HepG2 (cell line): ENCODE measurements around the gene ZNF831. TPM values are rescaled to one million over a fixed set of nuclear protein-coding genes. Genes with fewer than 3 reads are reported as not detected.

Source experiments
- ATAC-seq: fragments of 200-7000 bp; cut with Tn5 transposase; 3 replicates; pipeline ENCODE4 v1.9.1; 2020; ENCODE audit warnings: mild to moderate bottlenecking, moderate library complexity
- BruUV-seq: library from RNA; stranded (reverse); fragments of 400-500 nt; replicated peaks from 2 replicates; lab custom pipeline; 2021; lab: Mats Ljungman, UMichigan
- CTCF ChIA-PET: fragments of 300-600 bp; formaldehyde crosslinking; extraction: SDS; loops from one replicate; lab custom pipeline; 2021; ENCODE audit warnings: low total read pairs, inconsistent platforms, low intra/inter-chr PET ratio; lab: Yijun Ruan, JAX
- POLR2A ChIA-PET: fragments of 350-600 bp; sonication (Branson Sonifier 250); formaldehyde crosslinking; loops from one replicate; lab custom pipeline; 2020; ENCODE audit warnings: antibody characterized with exemption, inconsistent platforms; lab: Yijun Ruan, JAX
- DNase-seq: peaks from one replicate; pipeline ENCODE4 v3.0.0-alpha.2; 2015; ENCODE audit warnings: low spot score
- FAIRE-seq: peaks from 3 replicates; lab custom pipeline; 2011; peaks lifted over from hg19 to GRCh38; lab: Jason Lieb, UNC
- H2AFZ ChIP-seq: one replicate; pipeline ENCODE4 v1.6.1; 2011; ENCODE audit warnings: low read length, inconsistent platforms
- H3K27ac ChIP-seq: fragments of 300-600 bp; 3 replicates; pipeline ENCODE4 v1.8.0; 2011; ENCODE audit warnings: mixed run types, mild to moderate bottlenecking, mixed read lengths, low read length, inconsistent platforms; ENCODE audit not compliant: insufficient read depth; ENCODE audit errors: extremely low read length
- H3K27me3 ChIP-seq, 2 experiments: fragments of 200-600 bp in 1 of 2; 2 replicates in 1 of 2; 3 replicates in 1 of 2; pipeline versions ENCODE4 v1.6.0 to v1.8.0; 2011; ENCODE audit warnings: low read length in 2 of 2, mild to moderate bottlenecking in 2 of 2, moderate library complexity in 2 of 2, inconsistent platforms in 1 of 2; ENCODE audit not compliant: insufficient read depth in 2 of 2, control insufficient read depth in 1 of 2
- H3K36me3 ChIP-seq, 2 experiments: fragments of 200-600 bp in 1 of 2; replicated peaks in 1 of 2; 2 replicates in 1 of 2; 3 replicates in 1 of 2; pipeline versions ENCODE4 v1.5.1 to v1.8.0; 2011; ENCODE audit warnings: low read length in 2 of 2, inconsistent platforms in 1 of 2; ENCODE audit not compliant: insufficient read depth in 2 of 2, control insufficient read depth in 1 of 2
- H3K4me1 ChIP-seq: 2 replicates; pipeline ENCODE4 v1.5.1; 2012; ENCODE audit warnings: low read length, inconsistent platforms; ENCODE audit not compliant: insufficient read depth
- H3K4me2 ChIP-seq: 2 replicates; pipeline ENCODE4 v1.6.0; 2011; ENCODE audit warnings: low read depth, low read length, inconsistent platforms
- H3K4me3 ChIP-seq, 3 experiments: fragments of 200-600 bp in 1 of 3; sonication (generic), shearing (Covaris generic) in 1 of 3; replicated peaks in 1 of 3; 2 replicates each; pipeline ENCODE4 v1.5.1; 2011 to 2016; ENCODE audit warnings: low read length in 3 of 3, inconsistent platforms in 2 of 3, low read depth in 2 of 3, mild to moderate bottlenecking in 2 of 3, control low read depth in 1 of 3, mixed read lengths in 1 of 3; ENCODE audit not compliant: insufficient read depth in 1 of 3
- H3K79me2 ChIP-seq: one replicate; pipeline ENCODE4 v1.6.1; 2011; ENCODE audit warnings: low read length, inconsistent platforms; ENCODE audit not compliant: insufficient read depth
- H3K9ac ChIP-seq: 2 replicates; pipeline ENCODE4 v1.6.0; 2011; ENCODE audit warnings: mild to moderate bottlenecking, low read depth, low read length, inconsistent platforms; ENCODE audit not compliant: insufficient read depth
- H3K9me3 ChIP-seq: 2 replicates; pipeline ENCODE4 v1.5.1; 2012; ENCODE audit warnings: mild to moderate bottlenecking, low read length
- H4K20me1 ChIP-seq: 2 replicates; pipeline ENCODE4 v1.6.0; 2011; ENCODE audit warnings: inconsistent platforms, mild to moderate bottlenecking, low read length, moderate library complexity; ENCODE audit not compliant: insufficient read depth
- FOXM1 ChIP-seq: sonication (generic); formaldehyde crosslinking; IDR thresholded peaks from 2 replicates; pipeline ENCODE4 v1.5.0; 2020; ENCODE audit warnings: missing genetic modification reagents
- MNT ChIP-seq: fragments of 450-650 bp; IDR thresholded peaks from 2 replicates; pipeline ENCODE4 v1.6.1; 2016
- NRL ChIP-seq: sonication (generic); formaldehyde crosslinking; IDR thresholded peaks from 2 replicates; pipeline ENCODE4 v1.5.0; 2020; ENCODE audit warnings: missing genetic modification reagents, mild to moderate bottlenecking, moderate library complexity, borderline replicate concordance
- SKI ChIP-seq: fragments of 450-650 bp; IDR thresholded peaks from one replicate; pipeline ENCODE4 v1.6.1; 2018; ENCODE audit warnings: mild to moderate bottlenecking; ENCODE audit not compliant: partially characterized antibody
- TRIM24 ChIP-seq: sonication (generic); formaldehyde crosslinking; IDR thresholded peaks from 2 replicates; pipeline ENCODE4 v1.8.0; 2022; ENCODE audit warnings: mild to moderate bottlenecking, missing genetic modification reagents
- ZBTB7B ChIP-seq: sonication (generic); formaldehyde crosslinking; IDR thresholded peaks from 2 replicates; pipeline ENCODE4 v1.4.0; 2020; ENCODE audit warnings: missing genetic modification reagents
- ZNF256 ChIP-seq: sonication (generic); formaldehyde crosslinking; conservative IDR thresholded peaks from 2 replicates; pipeline ENCODE4 v1.4.0; 2020; ENCODE audit warnings: missing genetic modification reagents
- ZNF446 ChIP-seq: sonication (generic); formaldehyde crosslinking; IDR thresholded peaks from 2 replicates; pipeline ENCODE4 v1.5.0; 2020; ENCODE audit warnings: mild to moderate bottlenecking, missing genetic modification reagents
- ZSCAN25 ChIP-seq: sonication (generic); formaldehyde crosslinking; IDR thresholded peaks from 2 replicates; pipeline ENCODE4 v1.8.0; 2022; ENCODE audit warnings: mild to moderate bottlenecking, missing genetic modification reagents
- WGBS: methylation state at CpG from one replicate; pipeline ENCODE4 v1.1.6; 2017; ENCODE audit warnings: low lambda C conversion rate; 5-methylcytosine and 5-hydroxymethylcytosine counted together
- in situ Hi-C: cut with HindIII; loops from 2 replicates; pipeline ENCODE4 v1.10.0; 2017; ENCODE audit warnings: low pct_unique_long_range_greater_than_20kb; ENCODE audit not compliant: extremely low pct_ligation_motif_present
- intact Hi-C: fragments of 100-400 bp; cut with micrococcal nuclease; formaldehyde crosslinking; loops from one replicate; pipeline ENCODE4 v1.10.0; 2022; ENCODE audit not compliant: unreplicated experiment
- polyA plus RNA-seq, 8 experiments: library from polyadenylated mRNA; depleted of rRNA in 3 of 8; stranded (reverse) in 7 of 8; unstranded in 1 of 8; fragments of >200 nt; fragmentation: Illumina TruSeq in 4 of 8; extraction: Trizol in 4 of 8; gene quantifications; 2 replicates each; pipeline versions ENCODE4 v1.2.1 to v1.2.3, GENCODE V29; 2011 to 2016; ENCODE audit warnings: low read depth in 4 of 8, missing spikeins in 1 of 8, mixed read lengths in 1 of 8; ENCODE audit not compliant: insufficient read depth in 1 of 8
- total RNA-seq, 5 experiments: library from RNA; depleted of rRNA; stranded (reverse); fragments of >200 nt; fragmentation: Illumina TruSeq; extraction: Trizol; gene quantifications; 2 replicates each; pipeline ENCODE4 v1.2.3, GENCODE V29; 2016; ENCODE audit warnings: low read depth in 1 of 5
- TF ChIP-seq, protein P1 (sequence below): sonication (generic); formaldehyde crosslinking; IDR thresholded peaks from 2 replicates; pipeline ENCODE4 v1.4.0; 2020; ENCODE audit warnings: missing genetic modification reagents

Gene ZNF831
- total and polyA plus RNA-seq, 2 of the 13 experiments (the other 11 are each of a cell fraction or from before 2014, with no cell fraction given) = not detected

- ATAC-seq (no peak), FAIRE-seq (no peak), DNase-seq (no peak)
- Histone ChIP-seq H3K4me1 (no peaks in the 10 kb centered on the region), H3K79me2 (no peaks in the 10 kb centered on the region), H3K27ac (no peak overlapping the region), H3K36me3 (no peaks in the 10 kb centered on the region), H3K9me3 (no peaks in the 10 kb centered on the region), H4K20me1 (peaks cover 3% of the 10 kb centered on the region; the same call in 1 of the 2 replicates), H3K27me3 (peaks cover 0 to 54% of the 10 kb centered on the region in 2 experiments; a peak in 4 of 5 replicates), H3K4me2 (no peak overlapping the region), H3K4me3 (no peak overlapping the region), H2AFZ (no peak overlapping the region), H3K9ac (no peak overlapping the region)
- 21% methylated on average over 8 of the region's 8 CpGs for WGBS
- in situ Hi-C loops (no loop called here), intact Hi-C loops (no loop called here)
- TF ChIP-seq MNT = peak; percentile 62
- TF ChIP-seq ZNF446 (CRISPR knock-in tag) = no peak
- 0 out of 2 replicates have a peak, but pooled peaks have one; percentile 36 for TF ChIP-seq ZSCAN25 (CRISPR knock-in tag)
- CTCF ChIA-PET = no interaction called here
- BruUV-seq = no TSS peak
- POLR2A ChIA-PET = no interaction called here
These were observed 10.9 kb upstream of the ZNF831 start for GRCh38 chr20:59152559-59153354.

DNA sequence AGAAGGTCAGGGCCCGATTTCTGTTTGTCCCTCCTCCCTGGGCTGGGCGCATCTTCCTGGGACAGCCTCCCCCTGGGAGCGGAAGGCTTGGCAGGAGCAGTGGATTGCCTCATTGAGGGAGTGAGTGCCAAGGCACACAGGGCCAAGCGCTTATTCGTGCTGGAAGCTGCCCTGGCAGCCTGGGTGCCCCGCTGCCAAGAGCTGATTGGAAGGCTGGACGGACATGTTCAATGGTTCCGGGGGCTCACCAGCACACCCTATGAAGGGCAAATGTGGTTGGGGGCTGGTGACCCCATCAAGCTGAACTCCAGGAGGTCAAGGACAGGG lies 10.3 kb upstream of the ZNF831 start:
- no peaks in the 10 kb centered on the region for H3K9me3 ChIP-seq
- no peak overlapping the region for H3K4me2 ChIP-seq
- ChIA-PET CTCF (no interaction called here), POLR2A (no interaction called here)
- intact Hi-C loops (no loop called here), in situ Hi-C loops (no loop called here)
- no TSS peak for BruUV-seq
- no peak overlapping the region for H2AFZ ChIP-seq
- no peak overlapping the region for H3K4me3 ChIP-seq
- DNase-seq = no peak
- whole genome bisulfite sequencing = 57% methylated on average over 8 of the region's 8 CpGs
- H3K9ac ChIP-seq = no peak overlapping the region
- peaks cover 1 to 50% of the 10 kb centered on the region in 2 experiments; a peak in 4 of 5 replicates for H3K27me3 ChIP-seq
- FAIRE-seq = no peak
- no peak overlapping the region for H3K27ac ChIP-seq
- peaks cover 3% of the 10 kb centered on the region; the same call in 1 of the 2 replicates for H4K20me1 ChIP-seq
- no peak for ATAC-seq
- no peaks in the 10 kb centered on the region for H3K79me2 ChIP-seq
- no peaks in the 10 kb centered on the region for H3K4me1 ChIP-seq
- TF ChIP-seq SKI (no peak), ZBTB7B (CRISPR knock-in tag) (no peak), TRIM24 (CRISPR knock-in tag) (no peak), FOXM1 (CRISPR knock-in tag) (no peak), NRL (CRISPR knock-in tag) (no peak), ZNF256 (CRISPR knock-in tag) (no peak)
- TF ChIP-seq, protein P1, sequence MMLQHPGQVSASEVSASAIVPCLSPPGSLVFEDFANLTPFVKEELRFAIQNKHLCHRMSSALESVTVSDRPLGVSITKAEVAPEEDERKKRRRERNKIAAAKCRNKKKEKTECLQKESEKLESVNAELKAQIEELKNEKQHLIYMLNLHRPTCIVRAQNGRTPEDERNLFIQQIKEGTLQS (CRISPR knock-in tag) = no peak
- H3K36me3 ChIP-seq = no peaks in the 10 kb centered on the region
